Ovary (tissue), 9 donors: Measurements from ENCODE around the gene STKLD1. TPM values are rescaled to one million over a fixed set of nuclear protein-coding genes. Genes with fewer than 3 reads are reported as not detected.

Experiments used
- DNase-seq, 5 donors: peaks; one replicate each; pipeline ENCODE4 v3.0.0-alpha.2; 2019 to 2020
- H3K27ac ChIP-seq, 2 donors: fragments of 200-600 bp; one replicate each; pipeline versions ENCODE4 v1.5.1 to v1.8.0; 2019 to 2022
- H3K27me3 ChIP-seq: fragments of 200-600 bp; one replicate; pipeline ENCODE4 v1.8.0; 2022
- H3K36me3 ChIP-seq: fragments of 200-600 bp; sonication (generic); one replicate; pipeline ENCODE4 v1.5.1; 2019
- H3K4me1 ChIP-seq: one replicate; pipeline ENCODE4 v1.8.1; 2013; ENCODE audit warnings: mild to moderate bottlenecking, moderate library complexity; ENCODE audit not compliant: insufficient read depth
- H3K4me3 ChIP-seq: fragments of 200-600 bp; sonication (generic); one replicate; pipeline ENCODE4 v1.5.1; 2017
- H3K9me3 ChIP-seq, 2 donors: fragments of 200-600 bp in 1 of 2; sonication (generic) in 1 of 2; one replicate each; pipeline versions ENCODE4 v1.5.1 to v1.8.1; 2013 to 2019; ENCODE audit warnings: mild to moderate bottlenecking in 1 of 2, moderate library complexity in 1 of 2
- CTCF ChIP-seq, 3 donors: fragments of 450-650 bp in 2 of 3; fragments of 200-600 bp in 1 of 3; IDR thresholded peaks; one replicate each; pipeline versions ENCODE4 v1.5.1 to v1.8.0; 2016 to 2022; ENCODE audit warnings: antibody characterized with exemption in 3 of 3, mild to moderate bottlenecking in 1 of 3
- EP300 ChIP-seq: sonication (generic); formaldehyde crosslinking; IDR thresholded peaks from one replicate; pipeline ENCODE4 v1.6.1; 2017; ENCODE audit warnings: antibody characterized with exemption
- POLR2A ChIP-seq: fragments of 450-650 bp; IDR thresholded peaks from one replicate; pipeline ENCODE4 v1.6.1; 2017; ENCODE audit warnings: antibody characterized with exemption, mild to moderate bottlenecking, moderate library complexity
- WGBS, 3 donors: extraction: QIAGEN DNeasy Blood & Tissue Kit in 1 of 3; methylation state at CpG; one replicate each; pipeline versions ENCODE4 v1.1.5 to v1.1.7; 2013 to 2017; 5-methylcytosine and 5-hydroxymethylcytosine counted together
- intact Hi-C, 4 donors: fragments of 100-400 bp; cut with DNase I; formaldehyde crosslinking; loops; one replicate each; pipeline versions ENCODE4 v1.11.0 to v1.15.1; 2022 to 2023
- polyA plus RNA-seq, 2 donors: library from polyadenylated mRNA; stranded (reverse); fragments of 200-250 nt in 1 of 2; fragments of 350-450 nt in 1 of 2; fragmentation: Illumina TruSeq in 1 of 2; extraction: RNeasy Lipid Tissue Mini Kit (QIAGEN cat#74804) in 1 of 2; gene quantifications; one replicate each; pipeline ENCODE4 v1.2.3, GENCODE V29; 2013 to 2014
- total RNA-seq, 7 donors: library from RNA; depleted of rRNA in 2 of 7; stranded (reverse); fragments of >200 nt in 2 of 7; fragmentation: NEBNext Ultra II Directional in 3 of 7; extraction: Animal tissue kit (Norgen Biotek cat#: 25700) in 3 of 7; gene quantifications; one replicate each; pipeline versions ENCODE4 v1.1.0 to v1.2.4, GENCODE V29; 2016 to 2023
- donor health status: DM: no; HTN: no; CAD: no; lungs with moderate emphysema.
- donor health status: DM: no; HTN: no; CAD: no.
- donor health status: Bipolar disorder and iron deficiency.
- donor health status: DM: yes; HTN: yes; CAD: no.
- donor health status: DM: no; HTN: no; CAD: no.
- donor health status: DM: yes; HTN: yes; CAD: no.

STKLD1 gene
- total and polyA plus RNA-seq, 9 donors, result 0.48 to 2.3 (median 1.3) TPM

DNA sequence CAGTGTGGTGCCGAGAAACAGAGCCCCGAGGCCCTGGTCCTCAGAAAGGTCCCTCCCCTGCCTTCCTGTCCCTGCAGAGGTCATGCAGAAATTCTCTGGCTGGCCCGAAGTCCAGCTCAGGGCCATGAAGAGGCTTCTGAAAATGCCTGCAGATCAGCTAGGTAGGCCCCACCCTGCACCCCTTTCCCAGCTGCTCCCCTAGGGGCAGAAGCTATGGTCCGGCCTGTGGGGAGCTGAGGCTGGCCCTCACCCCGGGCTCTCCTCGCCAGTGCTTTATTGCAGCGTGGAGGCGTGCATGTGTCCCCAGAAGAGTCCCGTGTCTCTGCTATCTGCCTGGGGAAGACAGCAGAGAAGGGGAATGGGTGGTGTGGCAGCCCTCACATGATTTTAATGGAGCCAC lies 21.7 kb downstream of the STKLD1 start:
- TF ChIP-seq CTCF (IDR thresholded peaks at IDR 0.05), result no peak
- TF ChIP-seq POLR2A, result no peak
- no peak for TF ChIP-seq EP300
- H3K4me1 ChIP-seq, result no peaks in the 10 kb centered on the region
- intact Hi-C loops, result no loop called here
- H3K27me3 ChIP-seq, result no peaks in the 10 kb centered on the region
- 51 to 61% (median 52%) methylated on average over 9 of the region's 9 CpGs for WGBS, 3 donors
- H3K9me3 ChIP-seq, result no peaks in the 10 kb centered on the region
- H3K4me3 ChIP-seq, result no peak overlapping the region
- DNase-seq, result no peak
- no peaks in the 10 kb centered on the region for H3K36me3 ChIP-seq
- H3K27ac ChIP-seq, result no peak overlapping the region

- Histone ChIP-seq H3K27ac (no peak overlapping the region), H3K27me3 (no peaks in the 10 kb centered on the region), H3K9me3 (no peaks in the 10 kb centered on the region), H3K4me1 (no peaks in the 10 kb centered on the region), H3K36me3 (no peaks in the 10 kb centered on the region), H3K4me3 (no peak overlapping the region)
- DNase-seq, result no peak
- intact Hi-C loops, result loop anchor here in 3 of 4 donors (5.0 to 10.0 kb wide), 3 partner anchors 87 to 325 kb away; no protein-coding TSS in a partner anchor
- WGBS, 3 donors, result 84 to 91% (median 86%) methylated on average over 11 to 12 of the region's 12 CpGs
- TF ChIP-seq EP300, result no peak
Measured at GRCh38 chr9:133400292-133400691, 24.1 kb downstream of the STKLD1 start.

GRCh38 chr9:133401588-133401987 lies 25.4 kb downstream of the STKLD1 start:
- DNase-seq, result no peak
- no peaks in the 10 kb centered on the region for H3K27me3 ChIP-seq
- no peak overlapping the region for H3K27ac ChIP-seq
- no peaks in the 10 kb centered on the region for H3K4me1 ChIP-seq
- 79 to 85% (median 80%) methylated on average over 6 of the region's 6 CpGs for WGBS, 3 donors
- no peak overlapping the region for H3K4me3 ChIP-seq
- no peaks in the 10 kb centered on the region for H3K36me3 ChIP-seq
- TF ChIP-seq CTCF (IDR thresholded peaks at IDR 0.05) (no peak), EP300 (no peak), POLR2A (no peak)
- intact Hi-C loops, result loop anchor here in 3 of 4 donors (5.0 to 10.0 kb wide), 3 partner anchors 86 to 323 kb away; no protein-coding TSS in a partner anchor
- no peaks in the 10 kb centered on the region for H3K9me3 ChIP-seq

DNA sequence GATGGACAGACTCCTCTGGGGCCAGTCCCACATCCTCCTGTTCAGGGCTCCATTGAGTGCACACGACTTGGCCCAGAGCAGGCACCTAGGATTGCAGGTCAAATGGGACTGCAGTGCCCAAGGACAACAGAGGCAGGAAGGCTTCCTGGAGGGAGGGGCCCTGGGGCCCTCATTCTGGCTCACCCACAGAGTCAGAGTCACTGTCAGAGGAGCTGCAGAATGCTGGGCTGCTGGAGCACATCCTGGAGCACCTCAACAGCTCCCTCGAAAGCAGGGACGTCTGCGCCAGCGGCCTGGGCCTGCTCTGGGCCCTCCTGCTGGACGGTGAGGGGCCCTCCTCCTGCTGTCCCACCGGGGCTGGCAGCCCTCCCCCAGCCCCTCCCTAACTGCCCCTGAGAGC lies 26.5 kb downstream of the STKLD1 start:
- 49 to 72% (median 56%) methylated on average over 5 to 7 of the region's 7 CpGs for WGBS, 3 donors
- no peak for DNase-seq
- TF ChIP-seq EP300, result no peak
- no peak for TF ChIP-seq CTCF (IDR thresholded peaks at IDR 0.05)
- TF ChIP-seq POLR2A, result no peak
- Histone ChIP-seq H3K9me3 (no peaks in the 10 kb centered on the region), H3K27ac (no peak overlapping the region), H3K4me1 (no peaks in the 10 kb centered on the region), H3K27me3 (no peaks in the 10 kb centered on the region), H3K4me3 (no peak overlapping the region), H3K36me3 (no peaks in the 10 kb centered on the region)
- intact Hi-C loops, result loop anchor here in 3 of 4 donors (5.0 to 10.0 kb wide), 3 partner anchors 85 to 322 kb away; no protein-coding TSS in a partner anchor

- TF ChIP-seq POLR2A (no peak), EP300 (no peak), CTCF (IDR thresholded peaks at IDR 0.05) (no peak)
- 77 to 80% (median 80%) methylated on average over 15 to 16 of the region's 16 CpGs for WGBS, 3 donors
- Histone ChIP-seq H3K36me3 (no peaks in the 10 kb centered on the region), H3K27me3 (no peaks in the 10 kb centered on the region), H3K9me3 (no peaks in the 10 kb centered on the region), H3K4me3 (no peak overlapping the region), H3K27ac (no peak overlapping the region), H3K4me1 (no peaks in the 10 kb centered on the region)
- intact Hi-C loops, result loop anchor here in 3 of 4 donors (5.0 to 10.0 kb wide), 3 partner anchors 83 to 321 kb away; no protein-coding TSS in a partner anchor
- DNase-seq, result no peak
Measured at GRCh38 chr9:133403766-133404453, 27.7 kb downstream of the STKLD1 start.
